NT2/D1 (cell line): ENCODE data around the gene BRAT1.

Experiments used
- DNase-seq: peaks from one replicate; pipeline ENCODE4 v3.0.0-alpha.2; 2011; ENCODE audit warnings: low read depth, low spot score
- H3K27me3 ChIP-seq: 2 replicates; pipeline ENCODE4 v1.6.0; 2011; ENCODE audit warnings: mild to moderate bottlenecking; ENCODE audit not compliant: insufficient read length, insufficient read depth
- H3K36me3 ChIP-seq: 2 replicates; pipeline ENCODE4 v1.6.1; 2011; ENCODE audit warnings: mild to moderate bottlenecking, low read length, mixed read lengths; ENCODE audit not compliant: insufficient read depth, insufficient read length
- H3K4me1 ChIP-seq: 2 replicates; pipeline ENCODE4 v1.5.1; 2011; ENCODE audit not compliant: insufficient read depth, insufficient read length
- H3K4me3 ChIP-seq: 2 replicates; pipeline ENCODE4 v1.5.1; 2011; ENCODE audit warnings: low read depth; ENCODE audit not compliant: insufficient read length
- H3K9ac ChIP-seq: 2 replicates; pipeline ENCODE4 v1.6.0; 2011; ENCODE audit warnings: low read depth; ENCODE audit not compliant: insufficient read length
- H3K9me3 ChIP-seq: 2 replicates; pipeline ENCODE4 v1.5.1; 2011; ENCODE audit warnings: mild to moderate bottlenecking, low read length; ENCODE audit not compliant: insufficient read depth
- SUZ12 ChIP-seq: IDR thresholded peaks from 2 replicates; pipeline ENCODE4 v1.6.1; 2011; ENCODE audit not compliant: insufficient read length, insufficient read depth; ENCODE audit errors: extremely low read depth
- YY1 ChIP-seq: IDR thresholded peaks from 2 replicates; pipeline ENCODE4 v1.6.1; 2011; ENCODE audit not compliant: insufficient read length, insufficient read depth
- ZNF274 ChIP-seq: IDR thresholded peaks from 2 replicates; pipeline ENCODE4 v1.6.1; 2011; ENCODE audit warnings: mild to moderate bottlenecking, low read depth, low read length

BRAT1 gene

GRCh38 chr7:2555121-2556052 lies at the start of gene BRAT1:
BRAT1 (minus strand) TSS chr7:2555524; CDS start chr7:2554431, 1,093 bp downstream.
- Histone ChIP-seq H3K4me3 (peak within 1 kb of the TSS; percentile 73), H3K9me3 (no peaks in the 10 kb centered on the region), H3K9ac (peak within 1 kb of the TSS; percentile 98), H3K36me3 (peaks cover 28% of the 10 kb centered on the region), H3K4me1 (peaks cover 8% of the 10 kb centered on the region), H3K27me3 (no peaks in the 10 kb centered on the region)
- peak; percentile 99 for DNase-seq
- TF ChIP-seq SUZ12 (no peak), YY1 (no peak), ZNF274 (no peak)

GRCh38 chr7:2604608-2605174 lies 49.4 kb upstream of the BRAT1 start:
- Histone ChIP-seq H3K9ac (no peak overlapping the region), H3K4me1 (peaks cover 15% of the 10 kb centered on the region), H3K4me3 (no peak overlapping the region), H3K9me3 (no peaks in the 10 kb centered on the region), H3K27me3 (no peaks in the 10 kb centered on the region), H3K36me3 (peaks cover 36% of the 10 kb centered on the region)
- DNase-seq, result no peak
- TF ChIP-seq YY1, result no peak
- no peak for TF ChIP-seq ZNF274
- no peak for TF ChIP-seq SUZ12

- H3K27me3 ChIP-seq, result no peaks in the 10 kb centered on the region
- peaks cover 47% of the 10 kb centered on the region for H3K36me3 ChIP-seq
- H3K9me3 ChIP-seq, result no peaks in the 10 kb centered on the region
- no peak for DNase-seq
- TF ChIP-seq SUZ12, result no peak
- H3K4me3 ChIP-seq, result no peak overlapping the region
- no peak overlapping the region for H3K9ac ChIP-seq
- peaks cover 13% of the 10 kb centered on the region for H3K4me1 ChIP-seq
Observed at GRCh38 chr7:2603044-2603965, 48.0 kb upstream of the BRAT1 start.

- TF ChIP-seq ZNF274, result no peak
- no peak for TF ChIP-seq SUZ12
- no peak for TF ChIP-seq YY1
- Histone ChIP-seq H3K4me3 (no peak overlapping the region), H3K9ac (no peak overlapping the region), H3K4me1 (peaks cover 8% of the 10 kb centered on the region), H3K36me3 (peaks cover 50% of the 10 kb centered on the region), H3K9me3 (no peaks in the 10 kb centered on the region), H3K27me3 (no peaks in the 10 kb centered on the region)
- DNase-seq, result no peak
Observed at GRCh38 chr7:2602406-2603043, 47.2 kb upstream of the BRAT1 start.

GRCh38 chr7:2601907-2602306 lies 46.6 kb upstream of the BRAT1 start:
- peaks cover 56% of the 10 kb centered on the region for H3K36me3 ChIP-seq
- no peaks in the 10 kb centered on the region for H3K9me3 ChIP-seq
- H3K4me3 ChIP-seq, result no peak overlapping the region
- no peak for DNase-seq
- no peak for TF ChIP-seq SUZ12
- no peak for TF ChIP-seq ZNF274
- TF ChIP-seq YY1, result no peak
- H3K27me3 ChIP-seq, result no peaks in the 10 kb centered on the region
- no peak overlapping the region for H3K9ac ChIP-seq
- peaks cover 8% of the 10 kb centered on the region for H3K4me1 ChIP-seq

- no peak for DNase-seq
- H3K36me3 ChIP-seq, result peaks cover 58% of the 10 kb centered on the region
Observed at GRCh38 chr7:2601065-2601464, 45.7 kb upstream of the BRAT1 start.

More at GRCh38 chr7:2601065-2601464, 45.7 kb upstream of the BRAT1 start:
- H3K9ac ChIP-seq, result no peak overlapping the region
- no peaks in the 10 kb centered on the region for H3K9me3 ChIP-seq
- no peak overlapping the region for H3K4me3 ChIP-seq
- H3K4me1 ChIP-seq, result peaks cover 6% of the 10 kb centered on the region
- no peaks in the 10 kb centered on the region for H3K27me3 ChIP-seq
- TF ChIP-seq SUZ12 (no peak), YY1 (no peak), ZNF274 (no peak)
